IMR-90 (cell line): Measurements from ENCODE around the gene FTO.

Experiments used
- CEBPB ChIP-seq: IDR thresholded peaks from 2 replicates; pipeline ENCODE4 v1.6.1; 2012; ENCODE audit warnings: low read depth, low read length, improper control_type of control experiment
- CTCF ChIP-seq: conservative IDR thresholded peaks from 2 replicates; pipeline ENCODE4 v1.5.1; 2012; ENCODE audit warnings: mild to moderate bottlenecking, low read depth, low read length, improper control_type of control experiment
- MAFK ChIP-seq: IDR thresholded peaks from 2 replicates; pipeline ENCODE4 v1.6.1; 2012; ENCODE audit warnings: low read depth, low read length, improper control_type of control experiment
- POLR2A ChIP-seq: IDR thresholded peaks from 2 replicates; pipeline ENCODE4 v1.6.1; 2012; ENCODE audit warnings: mild to moderate bottlenecking, low read depth, low read length
- RAD21 ChIP-seq: IDR thresholded peaks from 2 replicates; pipeline ENCODE4 v1.6.1; 2012; ENCODE audit warnings: low read length, improper control_type of control experiment
- RCOR1 ChIP-seq: IDR thresholded peaks from 2 replicates; pipeline ENCODE4 v1.6.1; 2012; ENCODE audit warnings: mild to moderate bottlenecking, low read length, improper control_type of control experiment; ENCODE audit not compliant: insufficient replicate concordance
- RFX5 ChIP-seq: IDR thresholded peaks from 2 replicates; pipeline ENCODE4 v1.8.0; 2012; ENCODE audit warnings: low read depth, mild to moderate bottlenecking, low read length, moderate library complexity
- SMC3 ChIP-seq: fragments of 150-350 bp; IDR thresholded peaks from 2 replicates; pipeline ENCODE4 v1.6.1; 2016; ENCODE audit warnings: low read depth, mild to moderate bottlenecking, antibody characterized with exemption, low read length, moderate library complexity
- USF2 ChIP-seq: fragments of 150-350 bp; IDR thresholded peaks from 2 replicates; pipeline ENCODE4 v1.6.1; 2017; ENCODE audit warnings: mild to moderate bottlenecking, antibody characterized with exemption, low read length, low read depth

GRCh38 chr16:54175169-54175551, 471.2 kb downstream of the FTO start:
- TF ChIP-seq CTCF, result no peak
- TF ChIP-seq CEBPB, result no peak
- no peak for TF ChIP-seq POLR2A
- TF ChIP-seq USF2, result no peak
- no peak for TF ChIP-seq RFX5
- no peak for TF ChIP-seq RAD21
- TF ChIP-seq MAFK, result peak; percentile 57
- TF ChIP-seq SMC3, result no peak
- no peak for TF ChIP-seq RCOR1
